Measurements from ENCODE around the gene TPPP3. TPM values are rescaled to one million over a fixed set of nuclear protein-coding genes. Genes with fewer than 3 reads are reported as not detected.

The TPPP3 gene
- polyA plus RNA-seq, 3 donors, result 63.1 to 123 (median 78.6) TPM

GRCh38 chr16:67407788-67408452 is 14.6 kb upstream of the TPPP3 start:
- no peaks in the 10 kb centered on the region for H3K9me3 Mint-ChIP-seq
- H3K27ac Mint-ChIP-seq, result peak overlapping the region in 1 of 7 donors; percentile 3
- H3K9ac ChIP-seq (ENCODE audit: insufficient read depth, low read length, poor library complexity, severe bottlenecking), result no peak overlapping the region
- no peak for DNase-seq
- H3K4me2 ChIP-seq (replicated peaks; ENCODE audit: extremely low read depth, low read length, poor library complexity, severe bottlenecking), result no peak overlapping the region
- H3K9me3 ChIP-seq (replicated peaks in 1 of 2; ENCODE audit: control insufficient read depth in 1 of 2, insufficient read depth in 1 of 2, low read length in 2 of 2), result no peaks in the 10 kb centered on the region
- no peaks in the 10 kb centered on the region for H3K79me2 ChIP-seq (ENCODE audit: insufficient read depth, low read length)
- H4K20me1 ChIP-seq (ENCODE audit: insufficient read depth, low read length), result no peaks in the 10 kb centered on the region
- no peaks in the 10 kb centered on the region for H3K27me3 ChIP-seq (ENCODE audit: control insufficient read depth in 2 of 2, insufficient read depth in 2 of 2, low read length in 2 of 2)
- no peak overlapping the region for H3K27ac ChIP-seq (ENCODE audit: low read depth in 1 of 2, low read length in 2 of 2)
- H3K36me3 ChIP-seq (replicated peaks in 1 of 2; ENCODE audit: control insufficient read depth in 1 of 2, insufficient read depth in 2 of 2, low read length in 2 of 2), result no peaks in the 10 kb centered on the region
- intact Hi-C loops (cut with micrococcal nuclease), result loop anchor here in 1 of 2 donors (10.0 kb wide), 1 partner anchor 53 kb away; no protein-coding TSS in a partner anchor
- TF ChIP-seq CTCF (IDR thresholded peaks at IDR 0.05), result no peak
- no peak overlapping the region for H2AFZ ChIP-seq (ENCODE audit: insufficient read depth, low read depth, low read length, poor library complexity, severe bottlenecking)
- no peak overlapping the region for H3K4me3 Mint-ChIP-seq
- H3K4me1 Mint-ChIP-seq, result peaks cover 14% of the 10 kb centered on the region
- WGBS (ENCODE audit: insufficient coverage), result 96% methylated on average over 5 of the region's 6 CpGs
- H3K36me3 Mint-ChIP-seq, result no peaks in the 10 kb centered on the region
- H3K4me1 ChIP-seq (ENCODE audit: control insufficient read depth in 1 of 2, insufficient read depth in 2 of 2, low read length in 2 of 2), result peaks cover 10 to 12% of the 10 kb centered on the region in 2 donors
- no peak overlapping the region for H3K4me3 ChIP-seq (replicated peaks in 1 of 3; ENCODE audit: low read depth in 2 of 3, low read length in 3 of 3)
- peaks cover 0 to 9% (median 0%) of the 10 kb centered on the region in 3 donors for H3K27me3 Mint-ChIP-seq (ENCODE audit: low read depth in 3 of 3)

- Mint-ChIP-seq H3K27ac (peak overlapping the region in 1 of 7 donors; percentile 3), H3K27me3 (ENCODE audit: low read depth in 3 of 3) (peaks cover 0 to 8% (median 2%) of the 10 kb centered on the region in 3 donors)
- H2AFZ ChIP-seq (ENCODE audit: insufficient read depth, low read depth, low read length, poor library complexity, severe bottlenecking), result no peak overlapping the region
Measured at GRCh38 chr16:67407176-67407787, 14.0 kb upstream of the TPPP3 start.

More at GRCh38 chr16:67407176-67407787, 14.0 kb upstream of the TPPP3 start:
- Mint-ChIP-seq H3K36me3 (no peaks in the 10 kb centered on the region), H3K9me3 (no peaks in the 10 kb centered on the region), H3K4me1 (peaks cover 12% of the 10 kb centered on the region), H3K4me3 (no peak overlapping the region)
- DNase-seq, result peak in 2 of 3 donors; percentile 32 to 56
- Histone ChIP-seq H4K20me1 (ENCODE audit: insufficient read depth, low read length) (no peaks in the 10 kb centered on the region), H3K36me3 (replicated peaks in 1 of 2; ENCODE audit: control insufficient read depth in 1 of 2, insufficient read depth in 2 of 2, low read length in 2 of 2) (no peaks in the 10 kb centered on the region), H3K4me3 (replicated peaks in 1 of 3; ENCODE audit: low read depth in 2 of 3, low read length in 3 of 3) (no peak overlapping the region), H3K4me2 (replicated peaks; ENCODE audit: extremely low read depth, low read length, poor library complexity, severe bottlenecking) (no peak overlapping the region), H3K27me3 (ENCODE audit: control insufficient read depth in 2 of 2, insufficient read depth in 2 of 2, low read length in 2 of 2) (no peaks in the 10 kb centered on the region), H3K9me3 (replicated peaks in 1 of 2; ENCODE audit: control insufficient read depth in 1 of 2, insufficient read depth in 1 of 2, low read length in 2 of 2) (no peaks in the 10 kb centered on the region), H3K9ac (ENCODE audit: insufficient read depth, low read length, poor library complexity, severe bottlenecking) (no peak overlapping the region), H3K79me2 (ENCODE audit: insufficient read depth, low read length) (no peaks in the 10 kb centered on the region), H3K27ac (ENCODE audit: low read depth in 1 of 2, low read length in 2 of 2) (no peak overlapping the region), H3K4me1 (ENCODE audit: control insufficient read depth in 1 of 2, insufficient read depth in 2 of 2, low read length in 2 of 2) (peaks cover 10 to 12% of the 10 kb centered on the region in 2 donors)
- no peak for TF ChIP-seq CTCF (IDR thresholded peaks at IDR 0.05)
- intact Hi-C loops (cut with micrococcal nuclease), result loop anchor here in 1 of 2 donors (10.0 kb wide), 1 partner anchor 52 kb away; no protein-coding TSS in a partner anchor
- WGBS (ENCODE audit: insufficient coverage), result 88% methylated on average over 6 of the region's 7 CpGs
